ENCODE measurements around the gene ETS1.
A peak's percentile ranks its signal among the peaks of the same experiment; 100 is the strongest.

Gene ETS1

DNA sequence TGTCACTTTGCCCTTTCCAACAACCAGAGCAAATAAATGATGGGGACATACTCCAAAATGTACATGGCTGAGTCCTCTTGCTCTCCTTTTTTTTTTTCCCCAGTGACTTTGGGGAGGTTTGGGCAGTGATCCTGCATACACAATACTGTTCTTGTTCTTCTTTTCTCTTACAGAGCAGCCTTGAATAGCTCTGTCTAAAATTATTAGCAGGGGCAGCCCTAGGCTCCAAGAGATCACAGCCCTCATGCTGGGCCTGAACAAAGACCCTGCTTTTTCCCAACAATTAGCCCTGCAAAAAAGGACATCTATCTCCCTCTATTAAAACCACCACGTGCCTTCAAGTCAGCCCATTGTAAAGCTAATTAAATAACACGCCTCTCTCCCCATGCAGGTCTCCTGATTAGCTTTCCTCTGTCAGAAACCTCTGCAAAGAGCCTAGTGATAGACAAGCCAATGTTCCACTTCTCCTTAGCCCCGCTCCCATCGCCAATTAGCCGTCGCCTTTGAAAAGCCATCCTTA, 54.7 kb downstream of the ETS1 start:
- no peak for DNase-seq (ENCODE audit: low read depth)
- no peak overlapping the region for H3K4me3 ChIP-seq (replicated peaks; ENCODE audit: low read depth, low read length)
- TF ChIP-seq, protein P1, sequence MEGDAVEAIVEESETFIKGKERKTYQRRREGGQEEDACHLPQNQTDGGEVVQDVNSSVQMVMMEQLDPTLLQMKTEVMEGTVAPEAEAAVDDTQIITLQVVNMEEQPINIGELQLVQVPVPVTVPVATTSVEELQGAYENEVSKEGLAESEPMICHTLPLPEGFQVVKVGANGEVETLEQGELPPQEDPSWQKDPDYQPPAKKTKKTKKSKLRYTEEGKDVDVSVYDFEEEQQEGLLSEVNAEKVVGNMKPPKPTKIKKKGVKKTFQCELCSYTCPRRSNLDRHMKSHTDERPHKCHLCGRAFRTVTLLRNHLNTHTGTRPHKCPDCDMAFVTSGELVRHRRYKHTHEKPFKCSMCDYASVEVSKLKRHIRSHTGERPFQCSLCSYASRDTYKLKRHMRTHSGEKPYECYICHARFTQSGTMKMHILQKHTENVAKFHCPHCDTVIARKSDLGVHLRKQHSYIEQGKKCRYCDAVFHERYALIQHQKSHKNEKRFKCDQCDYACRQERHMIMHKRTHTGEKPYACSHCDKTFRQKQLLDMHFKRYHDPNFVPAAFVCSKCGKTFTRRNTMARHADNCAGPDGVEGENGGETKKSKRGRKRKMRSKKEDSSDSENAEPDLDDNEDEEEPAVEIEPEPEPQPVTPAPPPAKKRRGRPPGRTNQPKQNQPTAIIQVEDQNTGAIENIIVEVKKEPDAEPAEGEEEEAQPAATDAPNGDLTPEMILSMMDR (IDR thresholded peaks at IDR 0.05; ENCODE audit: low read length, missing control alignments), result no peak

DNA sequence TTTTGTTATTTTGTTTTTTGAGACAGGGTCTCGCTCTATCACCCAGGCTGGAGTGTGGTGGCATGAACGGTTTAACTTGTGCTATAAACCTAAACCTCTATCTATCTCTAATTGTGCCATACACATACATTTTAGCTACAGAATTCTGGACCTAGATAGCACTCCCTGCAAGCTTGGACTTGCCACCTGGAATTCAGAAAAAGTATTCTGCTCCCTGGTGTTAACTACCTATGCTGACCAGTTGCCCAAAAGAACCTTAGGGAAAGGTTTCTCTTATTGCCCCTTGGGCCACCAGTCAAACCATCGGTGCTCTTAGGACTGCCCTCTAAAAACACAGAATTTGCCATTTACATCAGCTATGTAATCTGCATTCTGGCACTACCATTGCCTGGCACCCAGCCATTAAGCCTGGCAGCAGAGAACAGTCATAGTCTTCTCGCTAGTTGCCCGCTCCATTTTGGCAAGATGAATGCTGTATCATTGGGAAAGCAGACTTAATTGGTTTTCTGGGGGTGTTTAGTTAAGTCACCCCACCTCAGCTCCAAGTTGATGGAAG, 55.3 kb downstream of the ETS1 start:
- DNase-seq (ENCODE audit: low read depth), result no peak
- H3K4me3 ChIP-seq (replicated peaks; ENCODE audit: low read depth, low read length), result no peak overlapping the region
- TF ChIP-seq, protein P1 (IDR thresholded peaks at IDR 0.05; ENCODE audit: low read length, missing control alignments), result no peak

GRCh38 chr11:128531588-128531987, 55.8 kb downstream of the ETS1 start:
- no peak overlapping the region for H3K4me3 ChIP-seq (replicated peaks; ENCODE audit: low read depth, low read length)
- TF ChIP-seq, protein P1 (IDR thresholded peaks at IDR 0.05; ENCODE audit: low read length, missing control alignments), result no peak
- no peak for DNase-seq (ENCODE audit: low read depth)

DNA sequence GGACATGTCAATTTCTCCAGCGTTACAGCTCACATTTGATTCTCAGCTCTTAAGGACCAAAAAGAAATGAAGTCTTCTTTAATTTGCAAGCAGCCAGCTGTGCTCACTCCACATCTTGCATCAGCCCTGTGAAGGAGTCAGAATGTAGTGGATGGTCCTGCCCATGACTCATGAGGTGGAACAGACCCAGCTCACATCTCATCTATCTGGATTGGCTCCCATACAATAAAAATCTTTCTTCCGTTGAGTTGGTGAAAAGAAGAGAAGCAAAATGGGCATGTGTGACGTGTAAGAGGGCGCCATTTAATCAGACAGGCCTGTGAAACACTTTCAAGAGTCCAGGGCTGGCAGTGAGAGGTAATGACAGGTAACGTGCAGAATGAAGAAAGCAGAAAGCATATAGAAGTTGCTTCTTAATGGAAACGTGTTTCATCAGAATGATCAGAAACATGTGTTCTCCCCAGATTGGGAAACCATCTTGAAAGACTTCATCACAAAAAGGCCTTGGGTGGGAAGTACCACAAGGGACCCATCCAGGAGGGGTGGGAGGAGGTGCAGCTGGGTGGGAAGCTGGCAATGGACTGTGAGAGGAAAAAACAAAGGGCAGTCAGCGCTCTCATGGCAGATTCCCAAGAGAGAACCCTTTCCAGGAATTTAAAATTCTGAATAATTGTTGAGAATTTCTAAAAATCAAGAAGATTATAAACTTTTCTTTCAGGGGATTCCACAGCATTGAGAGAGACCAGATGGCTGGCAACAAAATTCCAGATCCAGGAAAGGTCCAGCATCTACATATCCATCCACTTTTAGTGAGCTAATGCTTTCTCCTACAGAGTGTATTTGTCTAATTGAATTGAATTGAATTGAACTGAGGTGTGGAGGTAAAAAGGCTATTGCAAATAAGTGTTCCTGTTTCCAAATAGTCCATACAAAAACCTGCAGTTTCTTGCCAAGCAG, 57.0 kb downstream of the ETS1 start:
- DNase-seq (ENCODE audit: low read depth), result peak; percentile 98

GRCh38 chr11:128528294-128528693, 59.1 kb downstream of the ETS1 start:
- TF ChIP-seq, protein P1 (IDR thresholded peaks at IDR 0.05; ENCODE audit: low read length, missing control alignments), result no peak
- DNase-seq (ENCODE audit: low read depth), result no peak
- no peak overlapping the region for H3K4me3 ChIP-seq (replicated peaks; ENCODE audit: low read depth, low read length)

More for the DNA sequence above, 57.0 kb downstream of the ETS1 start:
- H3K4me3 ChIP-seq (replicated peaks; ENCODE audit: low read depth, low read length), result no peak overlapping the region
- TF ChIP-seq, protein P1 (IDR thresholded peaks at IDR 0.05; ENCODE audit: low read length, missing control alignments), result no peak

GRCh38 chr11:128527046-128527445, 60.3 kb downstream of the ETS1 start:
- DNase-seq (ENCODE audit: low read depth), result no peak
- TF ChIP-seq, protein P1 (IDR thresholded peaks at IDR 0.05; ENCODE audit: low read length, missing control alignments), result no peak
- H3K4me3 ChIP-seq (replicated peaks; ENCODE audit: low read depth, low read length), result no peak overlapping the region

Measured in fibroblast of pulmonary artery (primary cell).